KMS-11 (cell line): ENCODE measurements around the gene GTF2IRD1.

Source experiments
- H2AFZ ChIP-seq: fragments of 200-600 bp; sonication (generic); 2 replicates; pipeline ENCODE4 v1.6.1; 2016; ENCODE audit warnings: antibody characterized with exemption, mixed run types, low read depth
- H3K27ac ChIP-seq: fragments of 200-600 bp; sonication (generic); 2 replicates; pipeline ENCODE4 v1.6.1; 2016; ENCODE audit warnings: mild to moderate bottlenecking, mixed run types
- H3K27me3 ChIP-seq: fragments of 200-600 bp; sonication (generic); 2 replicates; pipeline ENCODE4 v1.6.1; 2017; ENCODE audit warnings: mild to moderate bottlenecking, low read depth, mixed run types, moderate library complexity; ENCODE audit not compliant: insufficient read depth
- H3K36me3 ChIP-seq: fragments of 200-600 bp; sonication (generic); 2 replicates; pipeline ENCODE4 v1.6.1; 2017; ENCODE audit warnings: mild to moderate bottlenecking, mixed run types; ENCODE audit not compliant: insufficient read depth
- H3K4me1 ChIP-seq: fragments of 200-600 bp; sonication (generic); 2 replicates; pipeline ENCODE4 v1.6.1; 2016; ENCODE audit warnings: mild to moderate bottlenecking, low read depth, mixed run types; ENCODE audit not compliant: poor library complexity, severe bottlenecking
- H3K4me2 ChIP-seq: fragments of 200-600 bp; sonication (generic); 2 replicates; pipeline ENCODE4 v1.7.0; 2016; ENCODE audit warnings: mild to moderate bottlenecking, mixed run types
- H3K4me3 ChIP-seq: fragments of 200-600 bp; sonication (generic); IDR thresholded peaks from 2 replicates; pipeline ENCODE4 v1.6.1; 2017; ENCODE audit warnings: low read depth, low read length, mixed read lengths; ENCODE audit not compliant: insufficient read depth
- H3K79me2 ChIP-seq: fragments of 200-600 bp; sonication (generic); 2 replicates; pipeline ENCODE4 v1.6.1; 2016; ENCODE audit warnings: low read depth, mixed run types; ENCODE audit not compliant: insufficient read depth
- H3K9ac ChIP-seq: fragments of 200-600 bp; sonication (generic); 2 replicates; pipeline ENCODE4 v1.6.1; 2016; ENCODE audit warnings: mild to moderate bottlenecking, mixed run types
- H4K20me1 ChIP-seq: fragments of 200-600 bp; sonication (generic); 2 replicates; pipeline ENCODE4 v1.6.1; 2016; ENCODE audit warnings: mild to moderate bottlenecking, mixed run types; ENCODE audit not compliant: insufficient read depth
- CTCF ChIP-seq: fragments of 200-600 bp; sonication (generic); conservative IDR thresholded peaks from 2 replicates; pipeline ENCODE4 v1.6.1; 2017; ENCODE audit warnings: low read depth, mild to moderate bottlenecking, antibody characterized with exemption, low read length, moderate library complexity, mixed read lengths

Gene GTF2IRD1

GRCh38 chr7:74462707-74463100 lies 9.0 kb downstream of the GTF2IRD1 start:
- Histone ChIP-seq H3K79me2 (no peaks in the 10 kb centered on the region), H3K4me3 (no peak overlapping the region), H3K36me3 (no peaks in the 10 kb centered on the region), H3K27ac (no peak overlapping the region), H4K20me1 (no peaks in the 10 kb centered on the region), H3K4me1 (no peaks in the 10 kb centered on the region), H3K9ac (no peak overlapping the region), H2AFZ (no peak overlapping the region), H3K4me2 (no peak overlapping the region), H3K27me3 (no peaks in the 10 kb centered on the region)
- TF ChIP-seq CTCF = no peak

- Histone ChIP-seq H3K79me2 (no peaks in the 10 kb centered on the region), H3K27ac (no peak overlapping the region)
These were observed 11.5 kb downstream of the GTF2IRD1 start for GRCh38 chr7:74464931-74465886.

GRCh38 chr7:74466196-74466813 lies 12.6 kb downstream of the GTF2IRD1 start:
- Histone ChIP-seq H2AFZ (no peak overlapping the region), H4K20me1 (no peaks in the 10 kb centered on the region), H3K4me1 (no peaks in the 10 kb centered on the region), H3K27me3 (no peaks in the 10 kb centered on the region), H3K27ac (no peak overlapping the region), H3K79me2 (no peaks in the 10 kb centered on the region), H3K9ac (no peak overlapping the region), H3K4me3 (no peak overlapping the region), H3K4me2 (no peak overlapping the region), H3K36me3 (no peaks in the 10 kb centered on the region)
- no peak for TF ChIP-seq CTCF

More at GRCh38 chr7:74464931-74465886, 11.5 kb downstream of the GTF2IRD1 start:
- Histone ChIP-seq H3K4me2 (no peak overlapping the region), H3K36me3 (no peaks in the 10 kb centered on the region), H3K9ac (no peak overlapping the region), H3K4me1 (no peaks in the 10 kb centered on the region), H3K27me3 (no peaks in the 10 kb centered on the region), H2AFZ (no peak overlapping the region), H3K4me3 (no peak overlapping the region), H4K20me1 (no peaks in the 10 kb centered on the region)
- TF ChIP-seq CTCF = no peak

GRCh38 chr7:74467876-74468275 lies 14.2 kb downstream of the GTF2IRD1 start:
- Histone ChIP-seq H3K36me3 (no peaks in the 10 kb centered on the region), H2AFZ (no peak overlapping the region), H3K79me2 (no peaks in the 10 kb centered on the region), H3K27ac (no peak overlapping the region), H3K27me3 (no peaks in the 10 kb centered on the region), H4K20me1 (no peaks in the 10 kb centered on the region), H3K9ac (no peak overlapping the region), H3K4me1 (no peaks in the 10 kb centered on the region), H3K4me2 (no peak overlapping the region), H3K4me3 (no peak overlapping the region)
- no peak for TF ChIP-seq CTCF
